Suprapubic skin (tissue), 4 donors: ENCODE data around the gene AKT1S1. TPM values are rescaled to one million over a fixed set of nuclear protein-coding genes. Genes with fewer than 3 reads are reported as not detected.
"Not testable (repeated sequence)": the region's sequence is repeated elsewhere in the genome, so short reads cannot be mapped to it uniquely, and the experiment has no call there.

Experiments
- DNase-seq, 2 donors: peaks; one replicate each; pipeline ENCODE4 v3.0.0-alpha.2; 2019; ENCODE audit warnings: low spot score in 2 of 2
- H3K27ac ChIP-seq: fragments of 200-600 bp; sonication (generic); one replicate; pipeline ENCODE4 v1.5.1; 2019
- H3K27me3 ChIP-seq: fragments of 200-600 bp; sonication (generic); one replicate; pipeline ENCODE4 v1.5.1; 2019
- H3K36me3 ChIP-seq: fragments of 200-600 bp; sonication (generic); one replicate; pipeline ENCODE4 v1.5.1; 2019
- H3K4me1 ChIP-seq: fragments of 200-600 bp; sonication (generic); one replicate; pipeline ENCODE4 v1.5.1; 2019
- H3K4me3 ChIP-seq: fragments of 200-600 bp; sonication (generic); one replicate; pipeline ENCODE4 v1.5.1; 2019; ENCODE audit warnings: mild to moderate bottlenecking
- H3K9me3 ChIP-seq: fragments of 200-600 bp; sonication (generic); one replicate; pipeline ENCODE4 v1.5.1; 2019
- CTCF ChIP-seq, 2 donors: fragments of 200-600 bp in 1 of 2; fragments of 450-650 bp in 1 of 2; sonication (generic) in 1 of 2; IDR thresholded peaks; one replicate each; pipeline ENCODE4 v1.5.1; 2016 to 2019; ENCODE audit warnings: antibody characterized with exemption in 2 of 2, mild to moderate bottlenecking in 1 of 2, moderate library complexity in 1 of 2
- EP300 ChIP-seq: sonication (generic); formaldehyde crosslinking; IDR thresholded peaks from one replicate; pipeline ENCODE4 v1.6.1; 2017; ENCODE audit warnings: antibody characterized with exemption
- POLR2A ChIP-seq, 2 donors: fragments of 450-650 bp; IDR thresholded peaks; one replicate each; pipeline ENCODE4 v1.6.1; 2017; ENCODE audit warnings: antibody characterized with exemption in 2 of 2, mild to moderate bottlenecking in 2 of 2, moderate library complexity in 2 of 2
- POLR2AphosphoS5 ChIP-seq, 3 donors: sonication (generic); formaldehyde crosslinking; IDR thresholded peaks; one replicate each; pipeline ENCODE4 v1.6.1; 2017; ENCODE audit warnings: antibody characterized with exemption in 3 of 3
- WGBS: methylation state at CpG from one replicate; pipeline ENCODE4 v1.1.5; 2018; 5-methylcytosine and 5-hydroxymethylcytosine counted together
- total RNA-seq, 4 donors: library from RNA; depleted of rRNA; stranded (reverse); fragments of >200 nt; gene quantifications; one replicate each; pipeline ENCODE4 v1.1.0, GENCODE V29; 2016

Gene AKT1S1
- 10 to 100 TPM; 19.3 to 25.1 (median 20.0) TPM for total RNA-seq

- TF ChIP-seq CTCF (IDR thresholded peaks at IDR 0.05) (no peak), POLR2A (IDR thresholded peaks at IDR 0.05) (peak; percentile 24 to 96), POLR2AphosphoS5 (IDR thresholded peaks at IDR 0.05) (peak; percentile 86 to 97 (median 91)), EP300 (no peak)
- Histone ChIP-seq H3K4me1 (peaks cover 45% of the 10 kb centered on the region), H3K4me3 (peak within 1 kb of the TSS; percentile 100), H3K27ac (peak within 1 kb of the TSS; percentile 99), H3K27me3 (no peaks in the 10 kb centered on the region), H3K36me3 (peaks cover 38% of the 10 kb centered on the region), H3K9me3 (no peaks in the 10 kb centered on the region)
- WGBS = 1% methylated on average over 30 of the region's 61 CpGs
- DNase-seq = peak; percentile 100
These were observed at the start of gene AKT1S1, which contains the start of gene TBC1D17 for GRCh38 chr19:49877020-49877878. Gene AKT1S1, minus strand, starts transcription at chr19:49877355. Its CDS starts 4,060 bp downstream, at chr19:49873295. Gene TBC1D17, plus strand, starts transcription at chr19:49877702. Its CDS starts 22 bp downstream, at chr19:49877724.

- H3K4me3 ChIP-seq = no peak overlapping the region
- H3K27me3 ChIP-seq = no peaks in the 10 kb centered on the region
- no peaks in the 10 kb centered on the region for H3K9me3 ChIP-seq
- no peak for TF ChIP-seq POLR2AphosphoS5 (IDR thresholded peaks at IDR 0.05)
- TF ChIP-seq POLR2A (IDR thresholded peaks at IDR 0.05) = no peak
- TF ChIP-seq EP300 = no peak
- no peak for DNase-seq
- H3K27ac ChIP-seq = no peak overlapping the region
- H3K4me1 ChIP-seq = peaks cover 36% of the 10 kb centered on the region
- WGBS = 84% methylated on average over 10 of the region's 10 CpGs
- peaks cover 33% of the 10 kb centered on the region for H3K36me3 ChIP-seq
These were observed 49.4 kb upstream of the AKT1S1 start for GRCh38 chr19:49926515-49926914.

DNA sequence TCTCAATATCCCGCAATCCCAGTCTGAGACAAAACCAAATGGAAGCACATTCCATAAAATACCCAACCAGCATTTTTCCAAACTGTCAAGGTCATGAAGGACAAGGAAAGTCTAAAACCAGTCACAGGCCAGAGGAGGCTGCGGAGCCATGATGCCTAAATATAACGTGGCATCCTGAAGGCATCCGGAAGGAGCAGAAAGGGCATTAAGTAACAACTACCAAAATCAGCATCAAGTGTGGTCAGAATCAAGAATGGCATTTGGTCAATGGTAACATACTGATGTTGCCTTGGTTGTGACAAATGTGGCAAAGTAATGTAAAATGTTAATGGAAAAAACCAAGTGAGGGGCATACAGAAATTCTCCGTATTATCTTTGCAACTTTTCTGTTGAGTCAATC is 48.3 kb upstream of the AKT1S1 start:
- H3K36me3 ChIP-seq = peaks cover 43% of the 10 kb centered on the region
- no peaks in the 10 kb centered on the region for H3K27me3 ChIP-seq
- H3K9me3 ChIP-seq = no peaks in the 10 kb centered on the region
- H3K4me3 ChIP-seq = no peak overlapping the region
- WGBS = 94% methylated on average over 5 of the region's 5 CpGs
- no peak for TF ChIP-seq EP300
- TF ChIP-seq POLR2AphosphoS5 (IDR thresholded peaks at IDR 0.05) = no peak
- no peak for TF ChIP-seq CTCF (IDR thresholded peaks at IDR 0.05)
- no peak for TF ChIP-seq POLR2A (IDR thresholded peaks at IDR 0.05)
- no peak for DNase-seq
- peaks cover 35% of the 10 kb centered on the region for H3K4me1 ChIP-seq
- no peak overlapping the region for H3K27ac ChIP-seq

- H3K27ac ChIP-seq, H3K4me3 ChIP-seq, H3K27me3 ChIP-seq, H3K9me3 ChIP-seq, DNase-seq: not testable (repeated sequence)
- Histone ChIP-seq H3K4me1 (peaks cover 29% of the 10 kb centered on the region), H3K36me3 (peaks cover 45% of the 10 kb centered on the region)
- WGBS = 90% methylated on average over 13 of the region's 13 CpGs
These were observed 47.7 kb upstream of the AKT1S1 start for GRCh38 chr19:49924881-49925210.

DNA sequence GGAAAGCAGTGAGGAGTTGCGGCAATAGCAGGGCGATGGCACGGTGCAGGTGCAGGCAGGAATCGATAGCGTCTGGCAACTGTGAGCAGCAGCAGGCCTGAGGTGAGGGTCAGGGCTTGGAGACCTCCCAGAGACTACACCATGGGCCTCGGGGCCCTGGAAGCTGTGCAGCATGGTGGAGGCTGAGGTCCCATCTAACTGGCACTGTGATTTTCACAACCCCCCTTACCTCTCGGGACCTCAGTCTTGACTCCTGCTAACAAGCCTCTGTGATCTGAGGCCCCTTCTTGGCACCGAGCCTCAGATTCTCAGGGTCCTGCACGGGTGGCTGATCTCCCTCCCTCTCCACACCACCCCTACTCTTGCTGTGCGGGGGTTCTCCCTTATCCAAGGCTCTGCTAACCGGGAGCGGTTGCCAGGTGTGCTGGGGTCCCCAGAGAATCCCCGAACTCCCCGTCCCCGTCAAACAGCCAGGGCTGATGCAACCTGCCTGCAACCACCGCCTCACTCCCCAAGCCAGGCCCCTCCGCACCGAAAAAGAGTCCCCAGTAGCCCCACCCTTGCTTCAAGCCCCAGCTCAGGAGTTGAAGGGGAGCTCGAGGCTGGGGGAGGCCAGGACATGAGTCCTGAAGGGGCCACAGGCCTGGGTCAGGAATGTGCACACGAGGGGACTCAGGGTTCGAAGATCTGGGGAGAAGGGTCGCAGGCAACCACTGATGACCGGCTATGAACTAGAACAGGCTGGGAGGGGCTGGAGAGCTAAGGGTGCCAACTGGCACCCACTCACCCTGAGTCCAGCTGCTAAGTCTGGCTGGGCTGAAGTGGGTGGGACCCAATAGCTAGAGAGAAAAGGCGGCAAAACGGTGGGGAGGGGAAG is 47.1 kb upstream of the AKT1S1 start:
- H3K4me1 ChIP-seq = peaks cover 26% of the 10 kb centered on the region
- no peak overlapping the region for H3K4me3 ChIP-seq
- H3K27me3 ChIP-seq = no peaks in the 10 kb centered on the region
- no peak overlapping the region for H3K27ac ChIP-seq
- H3K9me3 ChIP-seq = no peaks in the 10 kb centered on the region
- WGBS = 73% methylated on average over 24 of the region's 25 CpGs
- no peak for DNase-seq
- TF ChIP-seq EP300 = no peak
- TF ChIP-seq CTCF (IDR thresholded peaks at IDR 0.05) = no peak
- TF ChIP-seq POLR2A (IDR thresholded peaks at IDR 0.05) = no peak
- TF ChIP-seq POLR2AphosphoS5 (IDR thresholded peaks at IDR 0.05) = no peak
- H3K36me3 ChIP-seq = peaks cover 45% of the 10 kb centered on the region
